Measurements from ENCODE around the gene PPARA. TPM values are rescaled to one million over a fixed set of nuclear protein-coding genes. Genes with fewer than 3 reads are reported as not detected.

The PPARA gene
- polyA plus RNA-seq, 1 of the 3 experiments (the other 2 are of a cell fraction) = 4.5 TPM

GRCh38 chr22:46146329-46146728 lies 4.0 kb upstream of the PPARA start:
- no peak overlapping the region for H3K4me2 ChIP-seq
- no peaks in the 10 kb centered on the region for H3K9me2 ChIP-seq
- H3K4me1 ChIP-seq (ENCODE audit: control insufficient read depth in 1 of 2, insufficient read depth in 2 of 2, low read depth in 1 of 2, low read length in 1 of 2) = peaks cover under 1 to 19% of the 10 kb centered on the region in 2 experiments; a peak in 1 of 4 replicates
- peaks cover under 1% of the 10 kb centered on the region; the same call in 1 of the 2 replicates for H3K79me2 ChIP-seq (ENCODE audit: insufficient read depth)
- H3F3A ChIP-seq (replicated peaks; ENCODE audit: insufficient read depth) = peaks cover 10% of the 10 kb centered on the region
- H3K36me3 ChIP-seq (replicated peaks in 1 of 2; ENCODE audit: control insufficient read depth in 1 of 2, insufficient read depth in 2 of 2, low read length in 1 of 2) = no peaks in the 10 kb centered on the region
- H3K9me3 ChIP-seq = no peaks in the 10 kb centered on the region
- H3K4me3 ChIP-seq (ENCODE audit: low read depth in 2 of 2, low read length in 1 of 2) = no peak overlapping the region
- TF ChIP-seq RFX5 (IDR thresholded peaks at IDR 0.05; ENCODE audit: low read length) (no peak), PBX3 (IDR thresholded peaks at IDR 0.05) (no peak), EZH2phosphoT487 (IDR thresholded peaks at IDR 0.05; ENCODE audit: borderline replicate concordance, low read depth) (no peak), TCF12 (IDR thresholded peaks at IDR 0.05) (no peak), YY1 (IDR thresholded peaks at IDR 0.05; ENCODE audit: low read depth) (no peak), FOXM1 (IDR thresholded peaks at IDR 0.05; ENCODE audit: low read depth) (no peak), POLR2AphosphoS5 (IDR thresholded peaks at IDR 0.05; ENCODE audit: low read depth, low read length) (no peak), USF2 (IDR thresholded peaks at IDR 0.05; ENCODE audit: borderline replicate concordance, low read depth, low read length) (no peak), REST (IDR thresholded peaks at IDR 0.05; ENCODE audit: low read depth, low read length) (no peak), MXI1 (IDR thresholded peaks at IDR 0.05; ENCODE audit: low read depth, low read length) (no peak), RXRA (IDR thresholded peaks at IDR 0.05; ENCODE audit: borderline replicate concordance, low read depth) (no peak), SMC3 (IDR thresholded peaks at IDR 0.05; ENCODE audit: low read depth, low read length) (no peak)
- no peaks in the 10 kb centered on the region for H4K20me1 ChIP-seq (ENCODE audit: insufficient read depth)
- 78% methylated on average over 4 of the region's 4 CpGs for WGBS (ENCODE audit: low lambda C conversion rate)
- no peak overlapping the region for H2AFZ ChIP-seq (ENCODE audit: low read depth)
- no peak overlapping the region for H3K9ac ChIP-seq
- POLR2A ChIA-PET = interaction anchor here (0.7 to 2.2 kb wide), 2 partner anchors 54 to 121 kb away, joined by 3 to 6 read pairs; partner anchors contain the start of gene TTC38
- CTCF ChIA-PET = interaction anchor here (0.7 to 1.7 kb wide), 3 partner anchors 140 to 169 kb away, joined by 3 to 5 read pairs (median 4); no protein-coding TSS in a partner anchor
- H3K27me3 ChIP-seq (ENCODE audit: insufficient read depth) = peaks cover 9% of the 10 kb centered on the region; the same call in 1 of the 2 replicates
- DNase-seq = no peak
- H3K27ac ChIP-seq (ENCODE audit: low read depth in 2 of 2, low read length in 1 of 2) = no peak overlapping the region
